PFSK-1 (cell line): ENCODE results near the gene CC2D2A.

Experiments
- POLR2AphosphoS5 ChIP-seq: IDR thresholded peaks from 2 replicates; pipeline ENCODE4 v1.6.1; 2012; ENCODE audit warnings: low read depth, mild to moderate bottlenecking, control low read depth, low read length, moderate library complexity
- REST ChIP-seq, 2 experiments: IDR thresholded peaks; 2 replicates each; pipeline versions ENCODE4 v1.6.1 to v1.8.0; 2011 to 2012; ENCODE audit warnings: low read depth in 2 of 2, low read length in 2 of 2, control low read depth in 1 of 2, inconsistent platforms in 1 of 2, mild to moderate bottlenecking in 1 of 2, moderate library complexity in 1 of 2; ENCODE audit not compliant: insufficient read depth in 1 of 2
- TAF1 ChIP-seq: IDR thresholded peaks from 2 replicates; pipeline ENCODE4 v1.6.1; 2012; ENCODE audit warnings: low read length, control low read depth, borderline replicate concordance; ENCODE audit not compliant: insufficient read depth

GRCh38 chr4:15544248-15544729 is 74.6 kb downstream of the CC2D2A start:
- TF ChIP-seq POLR2AphosphoS5 (no peak), REST (IDR thresholded peaks at IDR 0.05; ENCODE audit: insufficient read depth in 1 of 2, low read depth in 2 of 2, low read length in 2 of 2) (no peak), TAF1 (no peak)
